ENCODE results near the gene NAPB. TPM values are rescaled to one million over a fixed set of nuclear protein-coding genes. Genes with fewer than 3 reads are reported as not detected.

Gene NAPB
- total and polyA plus RNA-seq, 2 of the 8 experiments (the other 6 are each of a cell fraction or from before 2014, with no cell fraction given): 6.2 to 12.3 TPM

DNA sequence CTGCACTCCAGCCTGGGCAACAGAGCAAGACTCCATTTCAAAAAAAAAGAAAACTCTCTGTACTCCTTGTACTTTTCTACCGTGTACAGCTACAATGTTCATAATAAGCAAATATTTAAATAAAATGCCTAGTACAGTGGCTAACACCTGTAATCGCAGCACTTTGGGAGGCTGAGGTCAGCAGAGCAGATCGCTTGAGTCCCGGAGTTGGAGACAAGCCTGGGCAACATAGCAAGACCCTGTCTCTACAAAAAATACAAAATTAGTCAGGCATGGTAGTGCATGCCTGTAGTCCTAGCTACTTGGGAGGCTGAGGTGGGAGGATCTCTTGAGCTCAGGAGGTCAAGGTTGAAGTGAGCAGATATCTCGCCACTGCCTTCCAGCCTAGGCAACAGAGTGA is 5.7 kb downstream of the NAPB start (continued):
- TF ChIP-seq, protein P1, sequence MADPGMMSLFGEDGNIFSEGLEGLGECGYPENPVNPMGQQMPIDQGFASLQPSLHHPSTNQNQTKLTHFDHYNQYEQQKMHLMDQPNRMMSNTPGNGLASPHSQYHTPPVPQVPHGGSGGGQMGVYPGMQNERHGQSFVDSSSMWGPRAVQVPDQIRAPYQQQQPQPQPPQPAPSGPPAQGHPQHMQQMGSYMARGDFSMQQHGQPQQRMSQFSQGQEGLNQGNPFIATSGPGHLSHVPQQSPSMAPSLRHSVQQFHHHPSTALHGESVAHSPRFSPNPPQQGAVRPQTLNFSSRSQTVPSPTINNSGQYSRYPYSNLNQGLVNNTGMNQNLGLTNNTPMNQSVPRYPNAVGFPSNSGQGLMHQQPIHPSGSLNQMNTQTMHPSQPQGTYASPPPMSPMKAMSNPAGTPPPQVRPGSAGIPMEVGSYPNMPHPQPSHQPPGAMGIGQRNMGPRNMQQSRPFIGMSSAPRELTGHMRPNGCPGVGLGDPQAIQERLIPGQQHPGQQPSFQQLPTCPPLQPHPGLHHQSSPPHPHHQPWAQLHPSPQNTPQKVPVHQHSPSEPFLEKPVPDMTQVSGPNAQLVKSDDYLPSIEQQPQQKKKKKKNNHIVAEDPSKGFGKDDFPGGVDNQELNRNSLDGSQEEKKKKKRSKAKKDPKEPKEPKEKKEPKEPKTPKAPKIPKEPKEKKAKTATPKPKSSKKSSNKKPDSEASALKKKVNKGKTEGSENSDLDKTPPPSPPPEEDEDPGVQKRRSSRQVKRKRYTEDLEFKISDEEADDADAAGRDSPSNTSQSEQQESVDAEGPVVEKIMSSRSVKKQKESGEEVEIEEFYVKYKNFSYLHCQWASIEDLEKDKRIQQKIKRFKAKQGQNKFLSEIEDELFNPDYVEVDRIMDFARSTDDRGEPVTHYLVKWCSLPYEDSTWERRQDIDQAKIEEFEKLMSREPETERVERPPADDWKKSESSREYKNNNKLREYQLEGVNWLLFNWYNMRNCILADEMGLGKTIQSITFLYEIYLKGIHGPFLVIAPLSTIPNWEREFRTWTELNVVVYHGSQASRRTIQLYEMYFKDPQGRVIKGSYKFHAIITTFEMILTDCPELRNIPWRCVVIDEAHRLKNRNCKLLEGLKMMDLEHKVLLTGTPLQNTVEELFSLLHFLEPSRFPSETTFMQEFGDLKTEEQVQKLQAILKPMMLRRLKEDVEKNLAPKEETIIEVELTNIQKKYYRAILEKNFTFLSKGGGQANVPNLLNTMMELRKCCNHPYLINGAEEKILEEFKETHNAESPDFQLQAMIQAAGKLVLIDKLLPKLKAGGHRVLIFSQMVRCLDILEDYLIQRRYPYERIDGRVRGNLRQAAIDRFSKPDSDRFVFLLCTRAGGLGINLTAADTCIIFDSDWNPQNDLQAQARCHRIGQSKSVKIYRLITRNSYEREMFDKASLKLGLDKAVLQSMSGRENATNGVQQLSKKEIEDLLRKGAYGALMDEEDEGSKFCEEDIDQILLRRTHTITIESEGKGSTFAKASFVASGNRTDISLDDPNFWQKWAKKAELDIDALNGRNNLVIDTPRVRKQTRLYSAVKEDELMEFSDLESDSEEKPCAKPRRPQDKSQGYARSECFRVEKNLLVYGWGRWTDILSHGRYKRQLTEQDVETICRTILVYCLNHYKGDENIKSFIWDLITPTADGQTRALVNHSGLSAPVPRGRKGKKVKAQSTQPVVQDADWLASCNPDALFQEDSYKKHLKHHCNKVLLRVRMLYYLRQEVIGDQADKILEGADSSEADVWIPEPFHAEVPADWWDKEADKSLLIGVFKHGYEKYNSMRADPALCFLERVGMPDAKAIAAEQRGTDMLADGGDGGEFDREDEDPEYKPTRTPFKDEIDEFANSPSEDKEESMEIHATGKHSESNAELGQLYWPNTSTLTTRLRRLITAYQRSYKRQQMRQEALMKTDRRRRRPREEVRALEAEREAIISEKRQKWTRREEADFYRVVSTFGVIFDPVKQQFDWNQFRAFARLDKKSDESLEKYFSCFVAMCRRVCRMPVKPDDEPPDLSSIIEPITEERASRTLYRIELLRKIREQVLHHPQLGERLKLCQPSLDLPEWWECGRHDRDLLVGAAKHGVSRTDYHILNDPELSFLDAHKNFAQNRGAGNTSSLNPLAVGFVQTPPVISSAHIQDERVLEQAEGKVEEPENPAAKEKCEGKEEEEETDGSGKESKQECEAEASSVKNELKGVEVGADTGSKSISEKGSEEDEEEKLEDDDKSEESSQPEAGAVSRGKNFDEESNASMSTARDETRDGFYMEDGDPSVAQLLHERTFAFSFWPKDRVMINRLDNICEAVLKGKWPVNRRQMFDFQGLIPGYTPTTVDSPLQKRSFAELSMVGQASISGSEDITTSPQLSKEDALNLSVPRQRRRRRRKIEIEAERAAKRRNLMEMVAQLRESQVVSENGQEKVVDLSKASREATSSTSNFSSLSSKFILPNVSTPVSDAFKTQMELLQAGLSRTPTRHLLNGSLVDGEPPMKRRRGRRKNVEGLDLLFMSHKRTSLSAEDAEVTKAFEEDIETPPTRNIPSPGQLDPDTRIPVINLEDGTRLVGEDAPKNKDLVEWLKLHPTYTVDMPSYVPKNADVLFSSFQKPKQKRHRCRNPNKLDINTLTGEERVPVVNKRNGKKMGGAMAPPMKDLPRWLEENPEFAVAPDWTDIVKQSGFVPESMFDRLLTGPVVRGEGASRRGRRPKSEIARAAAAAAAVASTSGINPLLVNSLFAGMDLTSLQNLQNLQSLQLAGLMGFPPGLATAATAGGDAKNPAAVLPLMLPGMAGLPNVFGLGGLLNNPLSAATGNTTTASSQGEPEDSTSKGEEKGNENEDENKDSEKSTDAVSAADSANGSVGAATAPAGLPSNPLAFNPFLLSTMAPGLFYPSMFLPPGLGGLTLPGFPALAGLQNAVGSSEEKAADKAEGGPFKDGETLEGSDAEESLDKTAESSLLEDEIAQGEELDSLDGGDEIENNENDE (IDR thresholded peaks at IDR 0.05; ENCODE audit: insufficient replicate concordance, low read length): no peak
- no peak for TF ChIP-seq RXRA (IDR thresholded peaks at IDR 0.05; ENCODE audit: insufficient read depth, low read depth, low read length)
- no peak for TF ChIP-seq ASH2L (IDR thresholded peaks at IDR 0.05; ENCODE audit: low read length)
- no peak for TF ChIP-seq GTF2F1 (IDR thresholded peaks at IDR 0.05; ENCODE audit: borderline replicate concordance, low read depth, low read length)
- no peak for TF ChIP-seq HDAC2 (IDR thresholded peaks at IDR 0.05; ENCODE audit: borderline replicate concordance in 1 of 2, low read depth in 2 of 2, low read length in 2 of 2)
- no peak for TF ChIP-seq EP300 (IDR thresholded peaks at IDR 0.05; ENCODE audit: borderline replicate concordance in 1 of 2, low read depth in 2 of 2, low read length in 2 of 2)
- TF ChIP-seq EZH2 (IDR thresholded peaks at IDR 0.05; ENCODE audit: low read depth, low read length, severe bottlenecking): no peak
- no peak for TF ChIP-seq KDM5A (IDR thresholded peaks at IDR 0.05; ENCODE audit: low read length)
- no peak for TF ChIP-seq CHD1 (IDR thresholded peaks at IDR 0.05; ENCODE audit: low read depth, low read length)
- TF ChIP-seq MAFK (IDR thresholded peaks at IDR 0.05; ENCODE audit: low read depth, low read length): no peak
- no peak for TF ChIP-seq SP4 (IDR thresholded peaks at IDR 0.05; ENCODE audit: low read length)
